ENCODE measurements around the gene HID1.
A peak's percentile ranks its signal among the peaks of the same experiment; 100 is the strongest.

Gene HID1

DNA sequence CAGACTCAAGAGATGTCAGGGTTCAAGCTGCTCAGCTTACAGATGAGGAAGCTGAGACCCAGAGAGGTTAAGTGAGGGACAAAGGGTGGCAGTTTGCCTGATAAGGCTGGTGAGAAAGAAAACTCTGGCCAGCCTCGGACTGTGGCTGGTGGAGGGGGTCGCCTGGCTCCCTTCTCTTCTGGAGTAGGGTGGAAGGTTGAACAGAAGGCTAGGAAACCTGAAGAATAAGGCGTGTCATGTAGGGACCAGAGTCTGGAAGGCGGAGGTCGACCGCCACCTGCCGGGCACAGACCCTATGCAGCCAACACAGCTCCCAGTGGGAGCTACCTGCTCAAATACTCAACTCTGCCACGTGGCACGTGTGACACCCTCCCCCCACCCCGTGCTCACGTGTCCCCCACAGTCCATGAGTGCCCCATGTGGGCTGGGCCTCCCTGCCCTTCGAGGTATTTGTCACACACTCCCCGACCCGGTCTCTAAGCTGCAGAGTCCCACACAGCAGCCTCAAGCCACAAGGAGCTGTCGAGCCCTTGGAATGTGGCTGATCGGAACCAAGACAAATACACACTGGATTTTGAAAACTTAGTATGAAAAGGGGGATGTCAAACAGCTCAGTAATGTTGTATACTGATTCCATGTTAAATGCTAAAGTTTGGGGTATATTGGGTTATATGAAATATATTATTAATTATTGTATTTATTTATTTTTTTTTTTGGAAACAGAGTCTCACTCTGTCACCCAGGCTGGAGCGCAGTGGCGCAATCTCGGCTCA is 11.8 kb downstream of the HID1 start:
- DNase-seq (ENCODE audit: extremely low read depth, low read depth) = no peak
- H3K4me3 ChIP-seq (replicated peaks; ENCODE audit: low read depth, low read length) = no peak overlapping the region
- TF ChIP-seq, protein P1, sequence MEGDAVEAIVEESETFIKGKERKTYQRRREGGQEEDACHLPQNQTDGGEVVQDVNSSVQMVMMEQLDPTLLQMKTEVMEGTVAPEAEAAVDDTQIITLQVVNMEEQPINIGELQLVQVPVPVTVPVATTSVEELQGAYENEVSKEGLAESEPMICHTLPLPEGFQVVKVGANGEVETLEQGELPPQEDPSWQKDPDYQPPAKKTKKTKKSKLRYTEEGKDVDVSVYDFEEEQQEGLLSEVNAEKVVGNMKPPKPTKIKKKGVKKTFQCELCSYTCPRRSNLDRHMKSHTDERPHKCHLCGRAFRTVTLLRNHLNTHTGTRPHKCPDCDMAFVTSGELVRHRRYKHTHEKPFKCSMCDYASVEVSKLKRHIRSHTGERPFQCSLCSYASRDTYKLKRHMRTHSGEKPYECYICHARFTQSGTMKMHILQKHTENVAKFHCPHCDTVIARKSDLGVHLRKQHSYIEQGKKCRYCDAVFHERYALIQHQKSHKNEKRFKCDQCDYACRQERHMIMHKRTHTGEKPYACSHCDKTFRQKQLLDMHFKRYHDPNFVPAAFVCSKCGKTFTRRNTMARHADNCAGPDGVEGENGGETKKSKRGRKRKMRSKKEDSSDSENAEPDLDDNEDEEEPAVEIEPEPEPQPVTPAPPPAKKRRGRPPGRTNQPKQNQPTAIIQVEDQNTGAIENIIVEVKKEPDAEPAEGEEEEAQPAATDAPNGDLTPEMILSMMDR (IDR thresholded peaks at IDR 0.05; ENCODE audit: low read depth, low read length, missing control alignments) = peak; percentile 16

DNA sequence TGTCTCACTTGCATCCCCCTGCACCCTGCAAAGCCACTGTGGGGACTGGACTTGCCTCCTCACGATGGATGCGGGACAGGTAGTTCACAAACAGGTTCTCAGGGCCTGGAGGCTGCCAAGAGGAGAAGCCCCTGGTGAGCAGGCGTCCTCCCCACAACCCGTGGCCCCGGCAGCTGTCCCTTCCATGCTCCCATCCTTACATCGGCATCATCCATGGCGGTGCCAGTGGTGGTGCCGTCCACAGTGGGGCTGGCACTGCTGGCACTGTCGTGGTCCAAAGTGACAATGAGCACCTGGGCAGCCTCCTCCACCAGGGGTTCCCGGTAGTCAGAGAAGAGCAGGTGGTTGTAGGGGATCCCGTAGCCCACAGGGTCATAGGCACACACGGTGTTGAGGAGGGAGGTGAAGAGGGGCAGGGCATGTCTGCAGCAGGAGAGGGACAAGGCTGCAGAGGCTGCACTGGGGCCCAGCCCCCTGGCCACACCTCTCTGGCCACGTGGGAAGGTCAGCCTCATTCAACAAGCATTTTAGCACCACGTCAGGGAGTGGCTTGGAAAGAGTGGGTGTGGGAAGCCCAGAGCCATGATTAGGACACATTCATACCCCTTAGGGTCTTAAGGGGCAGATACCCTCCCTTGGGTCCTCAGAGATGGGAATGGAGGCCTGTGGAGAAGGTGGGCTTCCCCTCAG is 12.6 kb downstream of the HID1 start:
- H3K4me3 ChIP-seq (replicated peaks; ENCODE audit: low read depth, low read length) = no peak overlapping the region
- TF ChIP-seq, protein P1 (IDR thresholded peaks at IDR 0.05; ENCODE audit: low read depth, low read length, missing control alignments) = no peak
- no peak for DNase-seq (ENCODE audit: extremely low read depth, low read depth)

DNA sequence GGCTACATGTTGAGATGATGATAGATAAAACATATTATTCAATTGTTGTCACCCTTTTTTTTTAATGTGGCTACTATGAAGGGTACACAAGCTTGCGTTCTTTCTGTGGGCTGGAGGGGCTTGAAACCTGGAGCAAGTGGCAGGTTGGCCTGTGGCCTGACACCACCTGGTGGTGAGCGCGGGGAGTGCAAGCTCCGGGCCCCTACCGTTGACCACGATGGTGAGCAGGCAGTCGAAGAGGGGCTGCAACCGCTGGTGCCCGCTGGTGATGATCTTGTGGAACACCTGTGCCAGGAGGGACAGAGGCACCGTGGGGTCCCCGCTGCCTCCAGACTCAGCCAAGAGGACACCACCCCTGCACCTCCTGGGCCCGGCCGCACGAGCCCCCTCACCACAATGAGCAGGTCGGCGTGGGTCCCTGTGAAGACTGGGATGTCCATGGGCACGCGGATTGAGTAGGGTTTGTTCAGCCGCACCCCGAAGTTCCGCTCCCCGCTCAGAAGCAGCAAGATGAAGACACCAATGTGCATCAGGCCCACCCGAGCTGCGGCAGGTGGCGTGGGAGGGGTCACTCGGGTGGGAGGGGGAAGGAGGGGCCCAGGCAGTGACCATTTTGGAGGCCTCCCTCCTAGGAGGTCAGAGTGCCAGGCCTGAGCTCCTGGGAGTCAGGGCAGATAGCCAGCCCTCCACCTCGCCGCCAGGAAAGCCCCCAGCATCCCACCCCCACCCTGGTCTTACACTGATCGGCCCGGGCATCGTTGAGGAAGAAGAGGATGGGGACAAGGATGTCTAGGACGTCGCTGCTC is 14.4 kb downstream of the HID1 start:
- DNase-seq (ENCODE audit: extremely low read depth, low read depth) = no peak
- TF ChIP-seq, protein P1 (IDR thresholded peaks at IDR 0.05; ENCODE audit: low read depth, low read length, missing control alignments) = peak; percentile 91
- H3K4me3 ChIP-seq (replicated peaks; ENCODE audit: low read depth, low read length) = no peak overlapping the region

DNA sequence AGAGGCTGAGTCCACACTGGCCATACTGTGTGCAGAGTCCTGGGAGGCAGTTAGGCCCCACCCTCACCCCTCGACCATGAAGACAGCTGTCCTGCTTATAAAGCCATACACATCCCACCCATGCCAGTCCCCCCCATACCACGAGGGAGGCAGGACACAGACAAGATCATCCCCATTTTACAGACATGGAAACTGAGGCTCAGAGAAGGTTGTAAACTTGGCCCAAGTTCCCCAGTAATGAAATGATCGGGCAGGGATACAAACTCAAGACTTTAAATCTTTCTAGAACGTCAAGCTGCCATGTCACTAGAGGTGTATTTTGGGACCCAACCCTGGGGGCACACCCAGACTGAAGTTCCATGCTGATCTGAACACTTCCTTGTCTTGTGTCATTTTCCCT is 16.5 kb downstream of the HID1 start:
- TF ChIP-seq, protein P1 (IDR thresholded peaks at IDR 0.05; ENCODE audit: low read depth, low read length, missing control alignments) = no peak
- H3K4me3 ChIP-seq (replicated peaks; ENCODE audit: low read depth, low read length) = no peak overlapping the region
- DNase-seq (ENCODE audit: extremely low read depth, low read depth) = no peak

DNA sequence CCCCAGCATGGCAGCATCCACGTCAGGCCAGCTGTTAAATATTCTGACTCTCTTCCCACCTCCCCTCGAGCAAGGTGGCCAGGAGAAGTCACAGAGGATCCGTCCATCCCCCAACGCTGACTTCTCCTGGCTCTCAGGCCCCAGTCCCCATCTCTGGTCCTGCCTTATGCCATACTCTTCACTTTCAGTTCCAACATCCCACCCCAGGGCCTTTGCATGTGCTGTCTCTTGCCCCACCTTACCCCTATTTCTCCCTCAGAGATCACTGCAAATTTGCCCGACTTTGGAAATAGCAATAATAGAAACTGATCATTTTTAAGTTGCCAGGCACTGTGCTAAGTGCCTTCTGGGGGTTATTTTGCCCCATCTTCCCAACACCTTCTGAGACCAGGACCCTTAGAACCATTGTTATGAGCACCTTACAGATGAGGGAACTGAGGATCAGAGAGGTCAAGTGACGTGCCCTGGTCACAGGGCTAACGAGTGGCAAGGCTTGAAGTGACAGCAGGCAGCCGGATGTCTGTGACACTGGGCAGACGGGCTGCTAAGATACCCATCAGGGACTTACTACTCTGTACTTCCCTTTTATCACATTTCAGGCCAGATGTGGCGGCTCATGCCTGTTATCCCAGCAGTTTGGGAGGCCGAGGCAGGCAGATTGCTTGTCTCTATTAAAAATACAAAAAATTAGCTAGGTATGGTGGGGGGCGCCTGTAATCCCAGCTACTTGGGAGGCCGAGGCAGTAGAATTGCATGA is 17.7 kb downstream of the HID1 start:
- TF ChIP-seq, protein P1 (IDR thresholded peaks at IDR 0.05; ENCODE audit: low read depth, low read length, missing control alignments) = no peak

DNA sequence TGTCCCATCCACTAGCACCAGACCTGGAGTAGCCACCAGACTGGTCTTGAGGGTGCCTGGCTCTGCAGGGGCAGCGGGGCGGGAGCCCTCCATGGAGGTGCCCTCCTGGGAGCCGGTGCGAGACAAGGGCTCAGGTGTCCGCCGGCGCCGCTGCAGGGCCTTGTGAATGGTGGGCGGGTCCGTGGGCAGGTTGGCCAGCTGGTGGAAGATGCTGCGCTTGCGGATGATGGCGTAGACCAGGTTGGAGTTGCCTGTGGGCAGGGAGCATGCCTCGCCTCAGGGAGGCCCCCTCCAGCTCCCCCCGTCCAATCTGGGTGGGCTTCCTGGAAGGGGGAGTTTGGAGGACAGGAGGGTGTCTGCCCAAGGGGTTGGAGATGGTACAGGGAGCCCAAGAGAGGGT is 18.4 kb downstream of the HID1 start:
- TF ChIP-seq, protein P1 (IDR thresholded peaks at IDR 0.05; ENCODE audit: low read depth, low read length, missing control alignments) = no peak
- DNase-seq (ENCODE audit: extremely low read depth, low read depth) = no peak
- no peak overlapping the region for H3K4me3 ChIP-seq (replicated peaks; ENCODE audit: low read depth, low read length)

More for the DNA sequence above, 17.7 kb downstream of the HID1 start:
- no peak for DNase-seq (ENCODE audit: extremely low read depth, low read depth)
- no peak overlapping the region for H3K4me3 ChIP-seq (replicated peaks; ENCODE audit: low read depth, low read length)
